CD8-positive, alpha-beta memory T cell (primary cell): Measurements from ENCODE around the gene IRF2. TPM values are rescaled to one million over a fixed set of nuclear protein-coding genes. Genes with fewer than 3 reads are reported as not detected.

Experiments used
- CTCF ChIA-PET: fragments of 350-600 bp; sonication (Branson Sonifier 250); formaldehyde crosslinking; loops from one replicate; lab custom pipeline; 2021; ENCODE audit warnings: antibody characterized with exemption; lab: Charles Lee
- POLR2A ChIA-PET: fragments of 350-600 bp; sonication (Branson Sonifier 250); formaldehyde crosslinking; loops from one replicate; lab custom pipeline; 2021; ENCODE audit warnings: antibody characterized with exemption; lab: Charles Lee
- DNase-seq, 5 donors: peaks; one replicate each; pipeline versions ENCODE4 v3.0.0 to v3.0.0-alpha.2; 2020 to 2022; ENCODE audit warnings: mixed read lengths in 1 of 5
- H3K27ac ChIP-seq: one replicate; pipeline ENCODE4 v1.7.0; 2013; ENCODE audit warnings: low read depth, mild to moderate bottlenecking, low read length, moderate library complexity
- H3K27me3 ChIP-seq: 2 replicates; pipeline ENCODE4 v1.7.0; 2013; ENCODE audit warnings: low read length, mild to moderate bottlenecking; ENCODE audit not compliant: insufficient read depth, poor library complexity, severe bottlenecking
- H3K36me3 ChIP-seq: 2 replicates; pipeline ENCODE4 v1.7.0; 2013; ENCODE audit warnings: mild to moderate bottlenecking, low read length, moderate library complexity; ENCODE audit not compliant: insufficient read depth
- H3K4me1 ChIP-seq: 2 replicates; pipeline ENCODE4 v1.7.0; 2013; ENCODE audit warnings: mild to moderate bottlenecking, low read length, moderate library complexity; ENCODE audit not compliant: insufficient read depth
- H3K4me3 ChIP-seq: 2 replicates; pipeline ENCODE4 v1.7.0; 2013; ENCODE audit warnings: mild to moderate bottlenecking, low read length
- H3K9me3 ChIP-seq: 2 replicates; pipeline ENCODE4 v1.7.0; 2013; ENCODE audit warnings: mild to moderate bottlenecking, low read length
- H3K27ac Mint-ChIP-seq, 8 donors: one replicate each; pipeline ENCODE4 v1.8.0; 2020 to 2021; ENCODE audit warnings: mixed read lengths in 8 of 8, mild to moderate bottlenecking in 6 of 8, inconsistent platforms in 3 of 8, moderate library complexity in 3 of 8
- H3K27me3 Mint-ChIP-seq, 2 donors: one replicate each; pipeline ENCODE4 v1.8.0; 2020 to 2021; ENCODE audit warnings: mixed read lengths in 2 of 2, mild to moderate bottlenecking in 1 of 2, moderate library complexity in 1 of 2
- H3K36me3 Mint-ChIP-seq, 3 donors: one replicate each; pipeline ENCODE4 v1.8.0; 2020 to 2021; ENCODE audit warnings: mixed read lengths in 3 of 3, inconsistent platforms in 1 of 3, mild to moderate bottlenecking in 1 of 3
- H3K4me1 Mint-ChIP-seq, 3 donors: one replicate each; pipeline ENCODE4 v1.8.0; 2020 to 2021; ENCODE audit warnings: mixed read lengths in 3 of 3, inconsistent platforms in 1 of 3, mild to moderate bottlenecking in 1 of 3
- H3K4me3 Mint-ChIP-seq, 7 donors: one replicate each; pipeline ENCODE4 v1.8.0; 2020 to 2021; ENCODE audit warnings: mixed read lengths in 7 of 7, mild to moderate bottlenecking in 6 of 7, moderate library complexity in 4 of 7, inconsistent platforms in 2 of 7
- H3K9me3 Mint-ChIP-seq, 5 donors: one replicate each; pipeline ENCODE4 v1.8.0; 2020 to 2022; ENCODE audit warnings: mixed read lengths in 5 of 5, mild to moderate bottlenecking in 3 of 5, moderate library complexity in 2 of 5, inconsistent platforms in 1 of 5
- polyA plus RNA-seq: library from polyadenylated mRNA; unstranded; fragments of 300-500 nt; fragmentation: Illumina TruSeq; gene quantifications from one replicate; pipeline ENCODE4 v1.2.3, GENCODE V29; 2021
- total RNA-seq, 2 experiments: library from RNA; stranded (reverse); gene quantifications; one replicate each; pipeline ENCODE4 v1.2.3, GENCODE V29; 2021

IRF2 gene
- total and polyA plus RNA-seq, 3 experiments from 2014 or later, result 44.1 to 79.3 (median 44.3) TPM

DNA sequence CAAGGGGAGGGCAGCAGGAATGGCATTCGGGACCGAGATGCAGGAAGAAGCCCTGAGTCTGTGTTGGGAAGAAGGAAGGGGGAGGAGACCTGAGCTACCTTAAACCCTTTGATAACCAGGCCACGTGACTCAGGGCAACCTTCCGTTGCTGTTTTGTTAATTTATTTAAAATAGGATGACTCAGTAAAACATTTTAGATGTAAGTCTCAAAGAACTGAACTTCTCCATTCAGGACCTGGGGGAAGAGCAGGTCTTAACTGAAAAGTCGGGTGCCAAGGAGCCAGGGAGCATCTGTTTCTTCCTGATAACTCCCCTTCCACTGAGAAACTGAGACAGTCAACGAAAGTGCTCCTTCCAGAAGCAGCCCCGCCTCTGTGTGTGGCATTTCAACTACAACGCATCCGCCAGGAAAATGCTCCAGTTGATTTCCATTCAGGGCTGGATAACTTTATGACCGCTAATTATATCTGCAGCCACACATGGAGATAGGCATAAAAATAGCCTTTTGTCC, 88.0 kb downstream of the IRF2 start:
- CTCF ChIA-PET, result no interaction called here
- peak overlapping the region in 6 of 8 donors; percentile 1 to 85 (median 44) for H3K27ac Mint-ChIP-seq
- H3K4me1 ChIP-seq, result peaks cover 47% of the 10 kb centered on the region

DNA sequence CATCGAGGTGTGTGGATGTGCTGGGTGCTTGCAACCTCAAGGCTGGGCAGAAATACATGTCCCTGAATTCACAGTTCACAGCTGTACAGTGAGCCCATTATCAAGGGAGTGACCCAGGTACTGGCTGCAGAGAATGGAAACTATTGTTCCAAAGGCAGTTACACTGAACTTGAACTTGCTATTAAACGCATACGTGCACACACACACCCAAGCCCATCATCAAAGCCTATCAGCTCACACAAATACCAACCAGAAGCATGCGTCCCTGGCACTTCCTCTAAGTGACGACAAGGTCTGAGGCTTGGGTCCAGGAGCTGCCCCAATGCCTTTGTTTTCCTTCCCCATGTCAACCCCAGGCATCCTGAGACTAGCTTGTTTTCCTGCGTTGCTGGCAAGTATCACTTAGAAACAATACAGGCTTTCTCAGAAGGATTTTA, 88.6 kb downstream of the IRF2 start:
- Histone ChIP-seq H3K36me3 (peaks cover 20% of the 10 kb centered on the region), H3K27me3 (no peaks in the 10 kb centered on the region), H3K4me1 (peaks cover 47% of the 10 kb centered on the region), H3K9me3 (no peaks in the 10 kb centered on the region), H3K4me3 (no peak overlapping the region), H3K27ac (peak overlapping the region; percentile 9)
- H3K4me1 Mint-ChIP-seq, result peaks cover 53 to 62% (median 55%) of the 10 kb centered on the region in 3 donors
- H3K9me3 Mint-ChIP-seq, result no peaks in the 10 kb centered on the region
- ChIA-PET CTCF (no interaction called here), POLR2A (no interaction called here)
- H3K36me3 Mint-ChIP-seq, result peaks cover 5 to 48% (median 11%) of the 10 kb centered on the region in 3 donors
- no peaks in the 10 kb centered on the region for H3K27me3 Mint-ChIP-seq
- H3K4me3 Mint-ChIP-seq, result no peak overlapping the region
- peak overlapping the region in 7 of 8 donors; percentile 1 to 85 (median 52) for H3K27ac Mint-ChIP-seq
- no peak for DNase-seq

More for the DNA sequence above, 88.0 kb downstream of the IRF2 start:
- no peak overlapping the region for H3K4me3 Mint-ChIP-seq
- H3K9me3 ChIP-seq, result no peaks in the 10 kb centered on the region
- no peaks in the 10 kb centered on the region for H3K27me3 ChIP-seq
- H3K36me3 ChIP-seq, result peaks cover 26% of the 10 kb centered on the region
- POLR2A ChIA-PET, result no interaction called here
- H3K4me3 ChIP-seq, result no peak overlapping the region
- H3K4me1 Mint-ChIP-seq, result peaks cover 53 to 57% (median 57%) of the 10 kb centered on the region in 3 donors
- H3K27me3 Mint-ChIP-seq, result no peaks in the 10 kb centered on the region
- no peak for DNase-seq
- no peaks in the 10 kb centered on the region for H3K9me3 Mint-ChIP-seq
- H3K27ac ChIP-seq, result no peak overlapping the region
- H3K36me3 Mint-ChIP-seq, result peaks cover 5 to 54% (median 14%) of the 10 kb centered on the region in 3 donors

DNA sequence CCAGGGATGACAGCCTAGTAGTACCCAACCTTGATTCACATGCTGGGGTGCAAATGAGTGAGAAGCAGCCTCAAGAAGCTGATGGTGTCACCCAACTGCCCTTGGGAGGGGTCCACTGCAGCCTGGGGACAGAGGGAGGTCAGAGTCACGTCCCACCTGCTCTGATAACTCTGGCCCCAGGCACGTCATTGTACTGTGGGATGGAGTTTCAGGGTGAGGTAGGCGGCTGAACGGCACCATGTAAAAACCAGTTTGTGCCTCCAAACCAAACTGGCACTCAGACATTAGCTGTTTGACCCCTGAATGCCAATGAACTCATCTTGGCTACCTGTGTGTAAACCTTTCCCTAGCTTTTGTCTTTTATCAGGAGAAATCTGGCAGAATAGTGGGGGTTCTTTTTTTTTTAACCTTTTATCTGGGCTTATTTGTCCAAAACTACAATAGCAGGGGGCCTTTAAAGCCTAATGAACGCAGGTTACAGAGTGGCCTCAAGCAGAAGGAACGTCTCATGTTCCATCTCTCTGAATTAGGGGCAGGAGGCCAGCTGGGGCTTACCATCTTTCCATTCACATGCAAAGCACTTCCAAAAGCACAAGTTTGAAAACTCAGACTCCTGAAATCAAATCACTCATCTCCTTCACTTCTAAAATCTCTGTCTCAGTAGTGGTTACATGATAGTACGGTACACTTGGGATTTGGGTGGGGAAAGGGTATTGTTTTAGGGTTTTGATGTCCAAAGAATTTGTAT, 89.4 kb downstream of the IRF2 start:
- DNase-seq, result no peak
- Mint-ChIP-seq H3K9me3 (no peaks in the 10 kb centered on the region), H3K27me3 (no peaks in the 10 kb centered on the region), H3K4me3 (peak overlapping the region in 4 of 7 donors; percentile 0 to 65 (median 38)), H3K4me1 (peaks cover 53 to 63% (median 54%) of the 10 kb centered on the region in 3 donors), H3K27ac (peak overlapping the region in 6 of 8 donors; percentile 13 to 85 (median 50)), H3K36me3 (peaks cover 5 to 40% (median 10%) of the 10 kb centered on the region in 3 donors)
- H3K27ac ChIP-seq, result no peak overlapping the region
- no peaks in the 10 kb centered on the region for H3K9me3 ChIP-seq
- H3K27me3 ChIP-seq, result no peaks in the 10 kb centered on the region
- no peak overlapping the region for H3K4me3 ChIP-seq
- CTCF ChIA-PET, result no interaction called here
- H3K4me1 ChIP-seq, result peaks cover 47% of the 10 kb centered on the region
- POLR2A ChIA-PET, result no interaction called here
- peaks cover 13% of the 10 kb centered on the region for H3K36me3 ChIP-seq

DNA sequence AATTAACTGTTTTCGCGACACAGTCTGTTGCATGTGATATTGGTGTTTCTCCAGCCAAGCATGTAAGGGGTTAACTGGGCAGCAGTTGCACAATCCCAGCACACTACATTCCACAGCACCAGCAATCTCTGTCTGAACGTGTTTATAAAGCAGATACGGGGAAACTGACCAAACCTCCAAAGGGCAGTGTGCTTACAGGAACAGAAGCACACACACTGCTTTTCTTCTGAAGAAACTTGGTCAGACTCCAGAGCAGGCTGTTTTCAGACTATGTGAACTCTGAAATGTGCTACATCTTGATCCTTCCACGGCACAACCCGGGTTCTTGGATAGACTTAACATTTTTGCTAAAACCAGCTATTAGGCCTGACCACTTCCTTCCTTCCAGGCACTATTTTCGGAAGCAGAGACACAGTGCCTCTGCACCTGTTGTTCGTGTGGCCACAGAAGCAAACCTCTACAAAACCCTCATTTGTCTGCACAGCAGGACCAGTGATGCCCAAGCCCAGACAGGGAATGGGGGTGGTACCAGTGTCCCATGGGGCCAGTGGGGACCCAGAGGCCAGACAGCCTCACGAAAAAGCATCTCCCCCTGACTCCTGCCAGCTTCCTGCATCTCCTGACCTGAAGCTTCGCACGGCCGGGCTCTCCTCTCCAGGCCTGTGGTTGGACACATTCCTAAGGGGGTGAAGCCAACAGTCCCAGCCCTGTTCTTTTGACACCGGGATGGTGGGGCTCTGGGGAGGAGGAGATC, 90.1 kb downstream of the IRF2 start:
- CTCF ChIA-PET, result no interaction called here

DNA sequence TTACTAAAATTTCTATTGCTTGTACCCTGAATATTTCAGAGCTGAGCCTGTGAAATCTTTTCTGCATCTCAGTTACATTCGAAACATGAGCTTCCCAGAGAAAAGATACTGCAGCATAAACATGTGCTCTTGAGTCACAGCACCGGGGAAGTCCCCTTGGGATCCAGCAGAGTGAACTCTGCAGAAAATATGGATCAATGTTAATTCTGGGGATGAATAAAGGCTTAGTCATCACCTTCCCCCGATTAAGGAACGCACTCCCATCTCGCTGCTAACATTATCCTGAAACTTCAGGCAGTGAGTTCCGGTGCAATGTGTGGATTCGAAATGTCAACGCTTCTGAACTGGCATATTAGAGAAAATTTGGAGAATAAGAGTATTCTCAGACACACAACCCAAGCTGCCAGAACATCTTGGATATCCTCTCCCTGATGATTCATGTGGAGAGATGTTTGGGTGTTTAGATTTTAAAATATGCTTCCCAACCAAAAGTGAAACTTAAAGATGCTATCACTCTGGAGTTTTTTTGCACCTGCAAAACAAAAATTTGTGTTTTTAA, 90.8 kb downstream of the IRF2 start:
- Histone ChIP-seq H3K9me3 (no peaks in the 10 kb centered on the region), H3K27me3 (no peaks in the 10 kb centered on the region), H3K27ac (no peak overlapping the region), H3K4me1 (peaks cover 47% of the 10 kb centered on the region), H3K4me3 (peak overlapping the region; percentile 10), H3K36me3 (peaks cover 9% of the 10 kb centered on the region)
- H3K27ac Mint-ChIP-seq, result peak overlapping the region in 3 of 8 donors; percentile 36 to 79 (median 41)
- ChIA-PET CTCF (no interaction called here), POLR2A (no interaction called here)
- no peaks in the 10 kb centered on the region for H3K27me3 Mint-ChIP-seq
- peaks cover 4 to 26% (median 12%) of the 10 kb centered on the region in 3 donors for H3K36me3 Mint-ChIP-seq
- H3K4me3 Mint-ChIP-seq, result peak overlapping the region in 6 of 7 donors; percentile 44 to 74 (median 53)
- H3K9me3 Mint-ChIP-seq, result no peaks in the 10 kb centered on the region
- peaks cover 53 to 63% (median 56%) of the 10 kb centered on the region in 3 donors for H3K4me1 Mint-ChIP-seq
- DNase-seq, result no peak

More for the DNA sequence above, 90.1 kb downstream of the IRF2 start:
- Histone ChIP-seq H3K36me3 (peaks cover 9% of the 10 kb centered on the region), H3K9me3 (no peaks in the 10 kb centered on the region), H3K27ac (no peak overlapping the region), H3K4me3 (peak overlapping the region; percentile 10), H3K27me3 (no peaks in the 10 kb centered on the region), H3K4me1 (peaks cover 47% of the 10 kb centered on the region)
- peaks cover 5 to 33% (median 10%) of the 10 kb centered on the region in 3 donors for H3K36me3 Mint-ChIP-seq
- peak in 1 of 5 donors; percentile 11 for DNase-seq
- H3K9me3 Mint-ChIP-seq, result no peaks in the 10 kb centered on the region
- peaks cover 53 to 63% (median 54%) of the 10 kb centered on the region in 3 donors for H3K4me1 Mint-ChIP-seq
- H3K4me3 Mint-ChIP-seq, result peak overlapping the region in 6 of 7 donors; percentile 44 to 74 (median 53)
- peak overlapping the region in 6 of 8 donors; percentile 41 to 79 (median 50) for H3K27ac Mint-ChIP-seq
- POLR2A ChIA-PET, result no interaction called here
- no peaks in the 10 kb centered on the region for H3K27me3 Mint-ChIP-seq

DNA sequence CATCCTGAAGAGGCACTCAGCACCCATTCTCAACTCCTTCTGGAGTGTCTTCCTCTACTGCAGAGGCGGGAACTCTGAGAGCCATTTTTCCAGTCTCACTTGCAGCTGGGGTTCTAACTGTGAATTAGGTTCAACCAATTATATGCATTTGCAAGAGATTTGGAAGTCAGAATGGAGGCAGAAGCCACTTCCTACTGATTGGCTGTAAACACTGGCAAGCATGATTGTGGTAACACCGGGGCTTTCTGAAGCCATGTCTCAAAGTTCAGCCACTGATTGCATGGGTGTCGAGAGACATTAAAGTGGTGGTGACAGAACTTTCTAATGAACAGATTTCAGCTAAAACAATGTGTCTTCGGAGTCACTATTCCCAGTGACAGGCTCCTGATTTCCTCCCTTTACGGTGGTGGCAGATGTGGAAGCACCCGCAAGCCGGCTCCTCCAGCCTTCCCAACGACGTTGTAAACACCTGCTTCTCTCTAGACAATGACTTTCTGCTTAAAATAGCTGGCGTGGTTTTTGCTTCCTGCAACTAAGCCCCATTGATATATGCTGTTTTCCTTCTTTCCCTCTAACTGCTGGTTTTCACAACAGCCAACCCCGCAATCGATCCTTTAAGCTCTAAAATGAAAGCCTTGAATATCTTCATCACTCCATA, 92.0 kb downstream of the IRF2 start:
- Mint-ChIP-seq H3K4me1 (peaks cover 51 to 63% (median 52%) of the 10 kb centered on the region in 3 donors), H3K4me3 (peak overlapping the region in 4 of 7 donors; percentile 36 to 56 (median 50)), H3K27ac (peak overlapping the region in 6 of 8 donors; percentile 7 to 59 (median 39)), H3K27me3 (no peaks in the 10 kb centered on the region), H3K36me3 (peaks cover 0 to 18% (median 15%) of the 10 kb centered on the region in 3 donors), H3K9me3 (no peaks in the 10 kb centered on the region)
- Histone ChIP-seq H3K4me1 (peaks cover 47% of the 10 kb centered on the region), H3K4me3 (no peak overlapping the region), H3K27me3 (no peaks in the 10 kb centered on the region), H3K9me3 (no peaks in the 10 kb centered on the region), H3K36me3 (peaks cover 1% of the 10 kb centered on the region), H3K27ac (no peak overlapping the region)
- peak in 1 of 5 donors; percentile 7 for DNase-seq
- ChIA-PET POLR2A (interaction anchor here (0.5 kb wide), 1 partner anchor 27 kb away, joined by 4 read pairs; no protein-coding TSS in a partner anchor), CTCF (no interaction called here)

DNA sequence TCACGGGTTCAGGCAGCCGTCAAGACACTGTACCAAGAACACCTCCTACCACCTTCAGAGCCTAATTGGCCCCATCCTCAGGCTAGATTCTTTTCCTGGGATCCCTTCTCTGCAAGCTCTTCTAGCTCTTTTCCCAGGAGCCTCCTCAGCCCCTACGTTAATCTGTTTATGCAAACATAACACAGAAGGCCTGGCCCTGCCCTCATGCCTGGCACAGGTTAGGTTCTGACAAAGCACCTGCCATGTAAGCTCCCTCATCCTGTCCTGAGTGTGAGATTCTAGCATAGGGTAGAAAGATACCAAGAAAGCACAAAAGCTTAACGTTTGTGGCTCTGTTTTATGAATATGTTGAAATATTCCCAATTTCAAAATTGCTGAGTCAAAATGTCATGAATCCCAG, 93.6 kb downstream of the IRF2 start:
- CTCF ChIA-PET, result interaction anchor here (1.6 kb wide), 1 partner anchor 9 kb away, joined by 5 read pairs; no protein-coding TSS in a partner anchor

More for the DNA sequence above, 93.6 kb downstream of the IRF2 start:
- no peaks in the 10 kb centered on the region for H3K36me3 ChIP-seq
- no peaks in the 10 kb centered on the region for H3K27me3 ChIP-seq
- H3K4me3 ChIP-seq, result no peak overlapping the region
- H3K36me3 Mint-ChIP-seq, result peaks cover under 1 to 14% (median 3%) of the 10 kb centered on the region in 3 donors
- no peak overlapping the region for H3K27ac ChIP-seq
- DNase-seq, result no peak
- H3K4me1 Mint-ChIP-seq, result peaks cover 41 to 50% (median 45%) of the 10 kb centered on the region in 3 donors
- H3K9me3 ChIP-seq, result no peaks in the 10 kb centered on the region
- H3K4me3 Mint-ChIP-seq, result no peak overlapping the region
- no peaks in the 10 kb centered on the region for H3K27me3 Mint-ChIP-seq
- POLR2A ChIA-PET, result no interaction called here
- H3K9me3 Mint-ChIP-seq, result no peaks in the 10 kb centered on the region
- H3K4me1 ChIP-seq, result peaks cover 39% of the 10 kb centered on the region
- H3K27ac Mint-ChIP-seq, result peak overlapping the region in 2 of 8 donors; percentile 25 to 76
